HL-60 (cell line): ENCODE measurements around the gene FARS2.

Experiments used
- GABPA ChIP-seq: IDR thresholded peaks from 2 replicates; pipeline ENCODE4 v1.6.1; 2012; ENCODE audit warnings: low read depth
- POLR2AphosphoS5 ChIP-seq: IDR thresholded peaks from 2 replicates; pipeline ENCODE4 v1.6.1; 2012; ENCODE audit warnings: low read depth
- SPI1 ChIP-seq: IDR thresholded peaks from 2 replicates; pipeline ENCODE4 v1.6.1; 2012; ENCODE audit warnings: low read depth, mild to moderate bottlenecking, borderline replicate concordance
- TF ChIP-seq, protein P1 (sequence below): IDR thresholded peaks from one replicate; pipeline ENCODE4 v1.5.1; 2011; ENCODE audit warnings: low read length, control low read depth, inconsistent platforms; ENCODE audit not compliant: insufficient read depth
- TF ChIP-seq, protein P2 (sequence below): IDR thresholded peaks from 2 replicates; pipeline ENCODE4 v1.6.1; 2012; ENCODE audit warnings: low read depth; ENCODE audit not compliant: insufficient replicate concordance

DNA sequence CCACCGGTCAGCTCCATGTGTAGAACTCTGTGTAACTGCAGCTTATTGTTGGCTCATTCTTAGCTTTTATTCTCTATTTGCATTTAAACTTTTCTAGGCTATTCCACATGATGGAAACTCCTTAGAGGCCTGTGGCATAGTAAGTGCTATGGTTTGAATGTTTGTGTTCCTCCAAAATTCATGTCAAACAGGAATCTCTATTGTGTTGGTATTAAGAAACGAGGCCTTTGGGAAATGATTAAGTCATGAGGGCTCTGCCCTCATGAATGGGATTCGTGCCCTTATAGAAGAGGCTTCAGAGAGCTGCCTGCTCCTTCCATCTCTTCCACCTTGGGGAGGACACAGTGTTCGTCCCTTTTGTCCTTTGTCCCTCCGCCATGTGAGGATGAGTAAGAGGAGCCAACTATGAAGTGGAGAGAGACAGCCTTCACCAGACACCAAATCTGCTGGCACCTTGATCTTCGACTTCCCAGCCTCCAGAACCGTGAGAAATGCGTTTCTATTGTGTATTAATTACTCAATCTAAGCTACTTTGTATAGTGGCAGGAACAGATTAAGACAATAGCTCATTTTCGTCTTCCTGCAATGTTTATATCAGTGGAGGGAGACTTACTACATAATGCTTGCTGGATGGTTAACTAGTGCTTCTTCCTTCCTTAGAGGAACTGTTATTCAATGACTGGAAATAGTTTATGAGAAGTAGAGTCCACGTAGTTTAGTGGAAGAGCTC, 361.1 kb downstream of the FARS2 start:
- TF ChIP-seq, protein P1, sequence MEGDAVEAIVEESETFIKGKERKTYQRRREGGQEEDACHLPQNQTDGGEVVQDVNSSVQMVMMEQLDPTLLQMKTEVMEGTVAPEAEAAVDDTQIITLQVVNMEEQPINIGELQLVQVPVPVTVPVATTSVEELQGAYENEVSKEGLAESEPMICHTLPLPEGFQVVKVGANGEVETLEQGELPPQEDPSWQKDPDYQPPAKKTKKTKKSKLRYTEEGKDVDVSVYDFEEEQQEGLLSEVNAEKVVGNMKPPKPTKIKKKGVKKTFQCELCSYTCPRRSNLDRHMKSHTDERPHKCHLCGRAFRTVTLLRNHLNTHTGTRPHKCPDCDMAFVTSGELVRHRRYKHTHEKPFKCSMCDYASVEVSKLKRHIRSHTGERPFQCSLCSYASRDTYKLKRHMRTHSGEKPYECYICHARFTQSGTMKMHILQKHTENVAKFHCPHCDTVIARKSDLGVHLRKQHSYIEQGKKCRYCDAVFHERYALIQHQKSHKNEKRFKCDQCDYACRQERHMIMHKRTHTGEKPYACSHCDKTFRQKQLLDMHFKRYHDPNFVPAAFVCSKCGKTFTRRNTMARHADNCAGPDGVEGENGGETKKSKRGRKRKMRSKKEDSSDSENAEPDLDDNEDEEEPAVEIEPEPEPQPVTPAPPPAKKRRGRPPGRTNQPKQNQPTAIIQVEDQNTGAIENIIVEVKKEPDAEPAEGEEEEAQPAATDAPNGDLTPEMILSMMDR, result no peak
- TF ChIP-seq GABPA (no peak), SPI1 (no peak), POLR2AphosphoS5 (no peak)
- TF ChIP-seq, protein P2, sequence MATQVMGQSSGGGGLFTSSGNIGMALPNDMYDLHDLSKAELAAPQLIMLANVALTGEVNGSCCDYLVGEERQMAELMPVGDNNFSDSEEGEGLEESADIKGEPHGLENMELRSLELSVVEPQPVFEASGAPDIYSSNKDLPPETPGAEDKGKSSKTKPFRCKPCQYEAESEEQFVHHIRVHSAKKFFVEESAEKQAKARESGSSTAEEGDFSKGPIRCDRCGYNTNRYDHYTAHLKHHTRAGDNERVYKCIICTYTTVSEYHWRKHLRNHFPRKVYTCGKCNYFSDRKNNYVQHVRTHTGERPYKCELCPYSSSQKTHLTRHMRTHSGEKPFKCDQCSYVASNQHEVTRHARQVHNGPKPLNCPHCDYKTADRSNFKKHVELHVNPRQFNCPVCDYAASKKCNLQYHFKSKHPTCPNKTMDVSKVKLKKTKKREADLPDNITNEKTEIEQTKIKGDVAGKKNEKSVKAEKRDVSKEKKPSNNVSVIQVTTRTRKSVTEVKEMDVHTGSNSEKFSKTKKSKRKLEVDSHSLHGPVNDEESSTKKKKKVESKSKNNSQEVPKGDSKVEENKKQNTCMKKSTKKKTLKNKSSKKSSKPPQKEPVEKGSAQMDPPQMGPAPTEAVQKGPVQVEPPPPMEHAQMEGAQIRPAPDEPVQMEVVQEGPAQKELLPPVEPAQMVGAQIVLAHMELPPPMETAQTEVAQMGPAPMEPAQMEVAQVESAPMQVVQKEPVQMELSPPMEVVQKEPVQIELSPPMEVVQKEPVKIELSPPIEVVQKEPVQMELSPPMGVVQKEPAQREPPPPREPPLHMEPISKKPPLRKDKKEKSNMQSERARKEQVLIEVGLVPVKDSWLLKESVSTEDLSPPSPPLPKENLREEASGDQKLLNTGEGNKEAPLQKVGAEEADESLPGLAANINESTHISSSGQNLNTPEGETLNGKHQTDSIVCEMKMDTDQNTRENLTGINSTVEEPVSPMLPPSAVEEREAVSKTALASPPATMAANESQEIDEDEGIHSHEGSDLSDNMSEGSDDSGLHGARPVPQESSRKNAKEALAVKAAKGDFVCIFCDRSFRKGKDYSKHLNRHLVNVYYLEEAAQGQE, result no peak
